HG02571 (cell line): Measurements from ENCODE around the gene SNX14.

ENCODE experiments used
- ATAC-seq: cut with Tn5 transposase; IDR thresholded peaks from one replicate; pipeline ENCODE4 v1.9.1; 2021; ENCODE audit warnings: mild to moderate bottlenecking, moderate library complexity; ENCODE audit not compliant: unreplicated experiment

The SNX14 gene

GRCh38 chr6:85464722-85465150 is 128.9 kb downstream of the SNX14 start:
- no peak for ATAC-seq

- ATAC-seq: no peak
These were observed 129.4 kb downstream of the SNX14 start for GRCh38 chr6:85464260-85464644.

- ATAC-seq: no peak
These were observed 129.9 kb downstream of the SNX14 start for GRCh38 chr6:85463621-85464259.

GRCh38 chr6:85462673-85463072 is 131.0 kb downstream of the SNX14 start:
- ATAC-seq: no peak

GRCh38 chr6:85461798-85462170 is 131.9 kb downstream of the SNX14 start:
- no peak for ATAC-seq

- peak; percentile 72 for ATAC-seq
These were observed 132.5 kb downstream of the SNX14 start for GRCh38 chr6:85460921-85461797.

- ATAC-seq: no peak
These were observed 133.3 kb downstream of the SNX14 start for GRCh38 chr6:85460154-85460920.

GRCh38 chr6:85459224-85459901 is 134.3 kb downstream of the SNX14 start:
- no peak for ATAC-seq

GRCh38 chr6:85458782-85459181 is 134.9 kb downstream of the SNX14 start:
- ATAC-seq: no peak

- ATAC-seq: no peak
These were observed 135.5 kb downstream of the SNX14 start for GRCh38 chr6:85458184-85458583.

- no peak for ATAC-seq
These were observed 136.9 kb downstream of the SNX14 start for GRCh38 chr6:85456782-85457181.
